ENCODE measurements around the gene TBC1D22A.
"Not testable (repeated sequence)": the region's sequence is repeated elsewhere in the genome, so short reads cannot be mapped to it uniquely, and the experiment has no call there.

TBC1D22A gene

DNA sequence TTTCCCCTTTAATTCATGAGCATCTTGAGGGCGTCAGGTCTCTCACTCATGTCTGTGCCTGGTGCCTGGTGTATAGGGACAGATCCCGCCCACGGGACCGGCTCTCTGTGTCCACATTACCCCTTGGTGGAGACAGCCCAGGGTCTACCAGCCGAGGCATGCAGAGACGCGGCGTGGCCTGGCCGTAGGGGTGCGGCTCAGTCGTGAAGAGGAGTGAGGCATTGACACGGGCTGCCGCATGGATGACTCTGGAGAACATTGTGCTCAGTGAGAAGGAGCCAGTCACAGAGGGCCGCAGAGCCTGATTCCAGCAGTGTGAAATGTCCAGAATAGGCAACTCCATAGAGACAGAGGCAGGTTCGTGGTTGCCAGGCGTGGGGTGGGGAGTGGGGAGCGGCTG lies 209.8 kb downstream of the TBC1D22A start:
- DNase-seq (ENCODE audit: low read depth in 2 of 2) = no peak

DNA sequence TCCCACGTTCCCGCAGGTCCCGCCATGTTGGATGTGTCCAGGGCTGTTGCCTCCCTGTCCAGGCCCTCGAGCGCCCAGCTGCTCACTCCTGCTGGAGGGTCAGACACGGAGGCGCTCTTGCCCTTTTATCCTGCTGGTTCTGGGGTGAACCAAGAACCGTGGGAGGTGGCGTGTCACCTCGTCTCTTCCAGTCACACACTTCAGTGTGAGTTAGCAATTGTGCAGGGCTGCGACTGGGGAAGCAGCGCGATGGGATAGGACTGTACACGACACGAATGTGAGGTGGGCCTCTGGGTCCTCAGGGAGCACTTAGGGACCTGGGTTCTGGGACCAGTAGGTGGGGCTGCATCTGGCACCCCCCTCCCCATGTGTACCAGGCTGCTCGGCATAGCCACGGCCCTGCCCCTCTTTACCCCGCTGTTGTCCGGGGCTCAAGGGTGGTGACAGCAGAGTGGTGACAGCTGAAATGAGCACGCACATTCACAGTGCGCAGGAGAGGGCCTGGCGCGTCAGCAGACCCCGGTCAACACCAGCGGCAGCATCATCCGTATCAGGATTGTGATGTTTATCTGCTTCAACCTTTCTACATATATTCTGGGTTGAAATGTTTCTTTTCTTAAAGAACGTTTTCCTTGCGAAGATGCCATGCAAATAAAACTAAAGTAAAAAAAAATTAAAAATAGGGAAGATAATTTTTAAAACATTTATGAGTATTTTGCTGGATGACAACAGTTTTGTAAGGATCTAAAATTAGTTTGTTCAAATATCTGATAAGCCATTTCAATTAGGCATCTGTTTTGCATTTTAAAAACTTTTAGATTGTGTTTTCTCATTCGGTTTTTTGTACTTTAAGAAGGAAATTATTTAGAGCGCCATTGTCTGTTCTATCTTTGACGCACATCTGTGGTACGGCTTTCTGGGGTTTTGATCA lies 210.7 kb downstream of the TBC1D22A start:
- DNase-seq (ENCODE audit: low read depth in 2 of 2) = no peak

DNA sequence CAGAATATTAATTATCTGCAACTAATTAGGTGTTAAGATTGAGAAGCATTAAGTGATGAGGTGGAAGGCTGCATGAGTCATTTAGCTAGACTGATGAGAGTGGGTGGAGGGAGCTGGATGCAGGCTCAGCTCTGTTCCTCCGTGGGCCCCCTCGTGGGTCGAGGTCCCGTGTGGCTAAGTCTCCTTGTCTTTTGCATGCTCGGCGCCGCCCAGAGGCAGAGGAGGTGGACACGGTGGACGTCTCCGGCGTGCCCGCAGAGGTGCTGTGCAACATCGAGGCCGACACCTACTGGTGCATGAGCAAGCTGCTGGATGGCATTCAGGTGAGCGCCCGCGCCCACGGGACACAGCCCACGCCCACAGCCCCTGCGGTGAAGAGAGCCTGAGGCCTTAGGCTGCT lies 211.6 kb downstream of the TBC1D22A start:
- no peak for DNase-seq (ENCODE audit: low read depth in 2 of 2)

DNA sequence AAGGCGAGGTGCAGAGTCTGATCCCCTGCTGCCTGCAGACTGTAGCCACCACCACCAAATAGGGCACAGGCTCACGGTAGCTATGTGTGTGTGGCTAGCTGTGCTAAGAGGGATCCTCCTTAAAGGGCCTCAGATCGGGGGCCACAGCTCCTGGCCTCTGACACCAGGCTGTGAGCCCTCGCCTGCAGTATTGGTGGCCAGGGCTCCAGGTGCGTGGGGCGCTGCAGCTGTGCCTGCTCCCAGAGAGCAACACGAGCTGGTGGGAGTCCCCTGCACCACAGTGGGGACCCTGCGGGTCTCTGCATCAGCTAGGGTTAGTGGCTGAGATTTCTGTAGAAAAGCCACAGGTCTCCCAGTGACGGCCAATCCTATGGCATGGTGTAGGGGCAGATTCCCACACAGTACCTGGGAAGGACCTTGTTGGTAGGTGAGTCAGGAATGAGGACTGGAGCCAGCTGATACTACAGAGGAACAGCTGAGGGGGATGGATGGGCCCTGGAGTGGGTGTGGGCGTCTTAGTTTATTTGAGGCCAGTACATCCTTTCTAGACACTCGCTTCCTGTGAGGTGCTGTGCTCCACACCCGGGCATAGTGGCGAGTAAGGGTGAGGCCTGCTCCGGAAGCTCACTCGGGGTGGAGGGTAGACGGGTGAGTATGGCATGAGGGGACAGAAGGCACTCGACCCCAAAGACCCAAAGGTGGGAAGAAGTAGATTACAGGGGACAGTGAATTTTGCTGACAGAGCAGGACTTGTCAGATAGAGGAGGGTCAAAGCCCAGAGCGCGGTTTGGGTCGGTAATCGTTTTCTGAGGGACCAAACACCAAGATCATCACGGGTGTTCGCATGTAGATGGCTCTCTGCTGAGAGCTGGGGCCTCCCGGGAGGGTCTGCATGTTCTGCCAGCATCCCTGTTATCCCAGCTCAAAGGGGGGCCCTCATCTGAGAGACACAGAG lies 212.5 kb downstream of the TBC1D22A start:
- no peak for DNase-seq (ENCODE audit: low read depth in 2 of 2)

DNA sequence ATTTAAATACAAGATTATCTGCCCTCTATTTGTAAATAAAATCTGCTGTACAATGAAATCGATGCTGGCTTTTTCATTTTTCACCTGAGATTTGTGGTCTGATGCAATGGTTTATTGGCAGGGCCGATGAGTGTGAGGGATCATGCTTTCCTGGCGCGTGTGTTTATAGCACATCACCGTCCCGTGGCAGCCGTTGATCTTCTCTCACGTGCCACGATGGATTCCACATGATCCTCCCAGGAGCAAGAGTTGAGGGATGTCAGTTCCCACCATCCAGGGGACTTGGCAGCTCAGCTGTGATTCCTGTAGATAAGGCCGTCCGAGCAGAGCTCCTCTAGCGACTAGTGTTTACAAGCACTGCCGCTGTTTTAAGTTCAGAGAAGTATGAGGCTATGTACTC lies 213.7 kb downstream of the TBC1D22A start:
- no peak for DNase-seq (ENCODE audit: low read depth in 2 of 2)

DNA sequence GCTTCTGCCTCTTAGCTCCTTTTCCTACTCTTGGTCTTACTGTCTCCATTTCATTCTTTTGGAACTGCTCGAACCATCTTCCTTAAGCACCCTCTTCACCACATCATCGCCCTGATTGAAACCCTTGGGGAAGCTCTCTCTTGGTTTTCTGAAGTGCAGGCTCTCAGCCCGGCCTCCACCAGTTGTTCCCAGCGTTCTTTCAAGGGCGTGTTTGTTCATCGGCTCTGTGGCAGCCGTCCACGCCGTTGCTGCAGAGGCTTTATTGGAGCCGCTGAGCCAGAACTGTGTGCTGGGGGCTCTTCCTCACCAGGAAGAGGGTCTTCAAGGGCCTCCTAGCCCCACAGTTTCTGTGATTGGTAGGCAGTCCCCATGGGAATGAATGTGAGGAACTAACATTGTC lies 214.1 kb downstream of the TBC1D22A start:
- DNase-seq (ENCODE audit: low read depth in 2 of 2) = no peak

DNA sequence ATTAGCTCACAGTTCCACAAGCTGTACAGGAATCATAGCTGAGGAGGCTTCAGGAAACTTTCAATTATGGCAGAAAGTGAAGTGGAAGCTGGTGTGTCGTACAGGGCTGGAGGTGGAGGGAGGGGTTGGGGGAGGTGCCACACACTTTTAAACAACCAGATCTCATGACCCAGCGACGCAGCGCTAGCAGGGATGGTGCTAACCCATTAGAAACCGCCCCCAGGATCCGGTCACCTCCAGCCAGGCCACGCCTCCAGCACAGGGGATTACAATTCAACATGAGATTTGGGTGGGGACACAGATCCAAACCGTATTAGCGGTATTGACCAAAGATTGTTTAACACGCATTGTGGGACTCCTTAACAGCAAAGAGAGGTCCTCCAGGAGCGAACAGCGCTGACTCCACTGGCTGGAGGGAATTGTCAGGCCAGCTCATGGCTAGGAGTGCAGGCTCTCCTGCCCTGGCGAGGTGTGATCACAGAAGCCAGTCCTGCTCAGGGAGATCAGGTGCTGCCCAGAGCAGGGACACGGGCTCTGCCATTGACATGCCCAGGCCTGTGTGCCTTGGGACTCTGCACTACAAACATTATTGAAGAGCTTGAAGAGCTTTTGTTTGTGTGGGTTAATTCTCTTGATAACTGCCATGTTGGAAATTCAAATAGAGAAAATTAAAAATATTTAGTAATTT lies 215.3 kb downstream of the TBC1D22A start:
- no peak for DNase-seq (ENCODE audit: low read depth in 2 of 2)

DNA sequence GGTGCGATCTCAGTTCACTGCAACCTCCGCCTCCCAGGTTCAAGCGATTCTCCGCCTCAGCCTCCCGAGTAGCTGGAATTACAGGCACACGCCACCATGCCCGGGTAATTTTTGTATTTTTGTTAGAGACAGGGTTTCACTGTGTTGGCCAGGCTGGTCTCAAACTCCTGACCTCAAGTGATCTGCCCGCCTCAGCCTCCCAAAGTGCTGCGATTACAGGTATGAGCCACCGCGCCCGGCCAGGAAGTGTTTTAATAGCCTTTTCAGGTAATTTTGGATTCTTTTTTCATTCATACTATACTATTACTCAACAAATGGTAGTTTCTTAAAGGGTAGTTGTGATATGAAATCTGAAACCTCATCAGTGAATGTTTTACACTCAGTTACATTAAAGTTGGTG lies 216.2 kb downstream of the TBC1D22A start:
- DNase-seq (ENCODE audit: low read depth in 2 of 2) = not testable (repeated sequence)

DNA sequence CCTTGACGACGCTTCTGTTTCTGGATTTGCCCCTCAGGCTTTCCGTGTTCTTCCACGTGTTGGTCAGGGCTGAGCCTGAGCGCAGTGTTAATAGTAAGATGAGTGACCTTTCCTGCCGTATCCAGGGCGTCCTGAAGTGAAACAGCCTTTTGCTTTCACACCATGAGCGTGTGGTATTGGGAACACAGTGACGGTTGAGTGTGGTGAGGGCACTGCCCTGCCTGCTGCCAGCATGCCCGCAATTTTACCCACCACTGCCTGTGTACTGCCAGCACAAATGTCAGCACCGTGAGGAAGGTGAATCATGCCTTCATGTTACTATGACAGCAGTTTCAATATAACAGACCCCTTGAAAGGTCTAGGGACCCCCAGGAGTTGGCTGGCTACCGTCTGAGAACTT lies 217.1 kb downstream of the TBC1D22A start:
- DNase-seq (ENCODE audit: low read depth in 2 of 2) = no peak

DNA sequence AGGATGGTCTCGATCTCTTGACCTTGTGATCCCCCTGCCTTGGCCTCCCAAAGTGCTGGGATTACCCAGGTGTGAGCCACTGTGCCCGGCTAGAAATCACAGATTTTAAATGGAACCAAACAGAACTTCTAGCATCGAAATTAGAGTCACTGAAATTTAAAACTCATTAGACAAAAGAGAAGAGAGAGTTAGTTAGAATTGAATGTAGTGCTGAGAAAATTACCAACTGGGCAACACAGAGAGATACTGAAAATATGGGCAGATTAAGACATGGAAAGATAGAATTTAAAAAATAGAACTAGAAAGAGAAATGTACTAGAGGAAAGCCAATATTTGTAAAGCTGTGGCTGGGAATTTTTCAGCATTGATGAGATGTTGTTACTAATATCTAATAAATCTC lies 217.9 kb downstream of the TBC1D22A start:
- no peak for DNase-seq (ENCODE audit: low read depth in 2 of 2)

DNA sequence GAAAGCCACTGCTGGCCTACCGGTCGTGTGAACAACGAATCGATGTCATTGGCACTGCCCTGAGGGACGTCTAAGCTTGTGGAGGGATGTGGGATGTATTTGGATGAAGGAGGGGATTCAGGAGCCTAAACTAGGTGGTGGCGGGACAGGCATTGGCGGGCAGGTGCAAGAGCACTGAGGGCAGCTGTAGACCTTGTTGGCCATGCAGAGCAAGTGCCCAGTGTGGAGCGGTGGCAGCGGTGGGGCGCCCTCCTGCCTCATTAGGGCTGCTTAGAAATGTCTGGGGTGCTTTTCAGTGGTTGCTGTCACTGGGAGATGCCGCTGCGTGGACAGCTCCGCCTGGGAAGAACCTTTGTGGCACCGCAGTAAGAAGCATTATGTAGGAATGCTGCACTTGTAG lies 220.2 kb downstream of the TBC1D22A start:
- no peak for DNase-seq (ENCODE audit: low read depth in 2 of 2)

DNA sequence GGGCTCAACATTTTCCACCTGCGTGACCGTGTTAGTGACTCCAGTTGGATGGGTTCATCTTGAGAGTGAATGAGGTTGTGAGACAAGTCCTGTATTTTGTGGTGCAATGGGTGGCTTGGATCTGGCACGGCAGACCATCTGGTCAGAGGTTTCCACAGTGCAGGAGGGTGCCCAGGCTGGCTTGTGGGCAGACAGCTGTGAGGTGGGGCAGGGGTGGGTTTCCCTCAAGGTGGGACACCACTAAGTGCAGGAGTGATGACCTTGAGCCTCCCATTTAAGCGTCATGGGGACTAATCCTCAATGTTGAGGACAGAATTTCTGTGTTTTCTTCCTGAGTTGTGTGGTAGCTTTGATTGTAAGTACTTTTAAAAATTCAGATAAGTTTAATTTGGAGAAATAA lies 220.6 kb downstream of the TBC1D22A start:
- no peak for DNase-seq (ENCODE audit: low read depth in 2 of 2)

DNA sequence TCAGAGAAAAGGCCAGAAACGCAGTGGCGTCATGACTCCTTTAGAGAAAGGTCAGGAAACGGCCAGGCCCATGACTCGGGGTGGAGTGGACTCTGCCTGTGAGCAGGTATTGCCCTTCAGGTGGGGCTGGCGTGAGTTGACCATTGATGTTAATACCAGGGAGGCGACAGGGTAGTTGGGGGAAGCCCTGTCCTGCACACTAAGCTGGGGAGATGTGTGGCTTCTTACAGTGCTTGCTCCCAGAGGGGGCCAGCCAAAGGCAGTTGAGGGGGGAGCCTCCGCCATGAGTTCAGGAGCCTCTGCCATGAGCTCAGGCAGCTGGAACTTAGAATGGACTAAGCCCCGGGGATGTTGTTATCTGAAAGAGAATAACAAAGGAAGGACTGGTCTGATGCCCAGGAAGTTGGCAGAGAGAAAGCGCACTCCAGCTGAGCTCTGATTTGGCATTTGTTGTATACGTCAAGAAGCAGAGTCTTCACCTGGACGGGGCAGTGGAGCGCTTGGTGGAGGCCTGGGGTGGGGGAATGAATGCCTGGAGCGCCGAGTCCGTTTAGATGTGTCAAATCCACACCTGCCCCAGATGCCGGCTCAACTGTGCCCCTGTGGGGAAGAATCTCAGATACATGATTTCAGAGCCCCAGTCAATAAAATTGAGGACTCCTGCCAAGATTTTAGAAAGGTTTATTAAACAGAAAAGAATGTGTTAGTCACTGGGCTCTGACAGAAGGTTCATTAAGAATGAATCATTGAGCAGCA lies 222.5 kb downstream of the TBC1D22A start:
- no peak for DNase-seq (ENCODE audit: low read depth in 2 of 2)

DNA sequence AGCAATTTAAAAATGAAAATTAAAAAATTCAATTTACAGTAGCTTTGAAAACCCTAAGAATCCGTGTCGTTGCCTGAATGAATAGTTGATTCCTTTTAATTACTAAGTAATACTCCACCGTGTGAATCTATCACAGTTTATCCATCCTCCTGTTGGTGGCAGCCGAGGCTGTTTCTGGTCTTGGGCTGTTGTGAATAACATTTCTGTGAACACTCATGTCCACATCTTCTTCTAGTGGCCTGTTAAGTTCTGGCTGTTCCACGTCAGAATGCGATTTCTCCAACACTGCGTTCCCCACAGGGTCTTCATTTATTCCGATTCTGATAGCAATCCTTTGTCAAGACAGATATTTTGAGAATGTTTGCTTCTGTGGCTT lies 223.0 kb downstream of the TBC1D22A start:
- no peak for DNase-seq (ENCODE audit: low read depth in 2 of 2)

DNA sequence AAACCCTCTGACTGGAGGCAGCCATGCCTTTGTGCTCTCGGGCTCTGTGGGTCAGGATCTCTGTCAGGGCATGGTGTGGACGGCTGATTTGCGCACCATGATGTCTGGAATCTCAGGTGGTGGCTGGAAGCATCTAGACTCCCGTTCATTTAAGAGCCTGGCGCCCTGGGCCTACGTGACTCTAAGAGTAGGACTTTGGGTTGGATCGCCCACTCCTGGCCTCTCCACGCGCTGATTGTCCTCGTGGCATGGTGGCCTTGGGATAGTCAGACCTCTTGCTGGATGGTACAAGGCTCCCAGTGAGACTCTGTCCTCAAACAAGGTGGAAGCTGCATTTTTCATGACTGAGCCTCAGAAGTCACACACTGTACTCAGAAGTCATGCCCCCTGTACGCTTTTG lies 224.3 kb downstream of the TBC1D22A start:
- DNase-seq (ENCODE audit: low read depth in 2 of 2) = no peak

DNA sequence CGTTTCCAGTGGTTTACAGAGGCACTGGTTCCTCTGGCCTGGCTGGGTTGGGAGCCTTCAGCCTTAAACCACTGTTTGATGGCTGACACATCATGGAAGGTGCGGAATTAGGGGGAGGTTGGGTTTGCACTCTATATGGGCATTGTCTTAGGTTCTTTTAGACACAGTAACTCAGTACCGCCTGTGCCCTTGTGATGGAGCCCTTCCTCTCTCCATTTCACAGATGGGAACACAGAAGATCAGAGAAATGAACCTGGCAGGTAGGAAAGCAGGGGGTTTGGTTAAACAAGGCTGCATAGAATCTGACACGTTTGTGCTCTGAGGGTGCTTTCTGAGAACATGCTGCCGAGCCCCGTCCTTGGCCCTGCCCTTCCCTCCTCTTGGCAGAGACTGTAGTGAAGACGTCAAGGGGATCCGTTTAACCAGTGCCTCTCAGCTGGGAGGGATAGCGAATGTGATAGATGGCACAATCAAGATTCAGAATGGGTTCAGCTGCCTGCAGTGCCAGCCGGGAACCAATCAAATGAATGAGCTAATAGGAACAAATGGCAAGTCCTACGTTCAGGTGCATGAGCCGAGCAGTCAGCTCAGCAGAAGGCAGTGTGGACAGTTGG lies 228.6 kb downstream of the TBC1D22A start:
- DNase-seq (ENCODE audit: low read depth in 2 of 2) = no peak

DNA sequence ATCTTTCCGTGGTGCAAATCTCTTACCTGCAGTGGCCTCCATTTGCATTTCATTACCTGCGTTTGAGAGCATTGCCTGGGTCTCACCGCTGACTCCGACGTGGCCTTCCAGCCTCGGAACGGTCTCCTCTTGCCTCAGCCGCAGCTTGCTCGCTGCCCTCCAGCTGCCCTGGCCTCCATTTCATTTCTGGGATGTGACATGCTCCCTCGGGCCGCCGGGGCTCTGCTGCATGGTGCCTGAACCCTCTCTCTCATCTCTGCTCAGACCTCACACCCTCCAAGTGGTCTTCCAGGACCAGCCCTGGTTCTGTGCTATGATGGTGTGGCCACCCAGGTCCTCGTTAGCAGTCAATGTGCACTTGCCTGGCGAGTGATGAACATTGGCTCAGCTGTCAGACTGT lies 229.2 kb downstream of the TBC1D22A start:
- no peak for DNase-seq (ENCODE audit: low read depth in 2 of 2)

DNA sequence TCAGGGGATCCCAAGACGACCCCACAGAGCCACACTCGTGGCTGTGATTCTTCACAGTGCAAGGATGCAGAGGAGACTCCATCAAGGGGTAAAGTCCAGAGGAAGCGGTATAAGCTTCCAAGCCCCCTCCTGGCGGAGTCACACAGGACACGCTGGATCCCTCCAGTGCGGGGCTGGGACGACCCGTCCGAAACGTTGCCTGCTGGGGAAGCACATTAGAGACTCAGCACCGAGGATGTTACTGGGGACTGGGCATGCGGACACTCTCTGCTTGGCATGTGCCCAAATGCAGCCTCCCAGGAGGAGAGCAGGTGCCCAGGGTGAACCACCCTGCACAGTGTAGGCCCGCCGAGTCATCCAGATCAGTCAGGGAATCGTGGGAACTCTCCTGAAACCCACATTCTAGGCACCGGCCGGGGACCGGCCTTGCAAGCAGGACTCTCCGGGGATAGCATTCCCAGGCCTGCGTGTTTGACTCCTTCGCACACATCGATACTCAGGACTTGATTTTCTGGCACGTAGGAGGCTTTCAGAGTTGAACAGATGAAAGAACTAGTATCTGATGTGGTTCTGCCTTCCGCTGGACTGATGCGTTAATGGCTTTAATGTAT lies 229.8 kb downstream of the TBC1D22A start:
- no peak for DNase-seq (ENCODE audit: low read depth in 2 of 2)

DNA sequence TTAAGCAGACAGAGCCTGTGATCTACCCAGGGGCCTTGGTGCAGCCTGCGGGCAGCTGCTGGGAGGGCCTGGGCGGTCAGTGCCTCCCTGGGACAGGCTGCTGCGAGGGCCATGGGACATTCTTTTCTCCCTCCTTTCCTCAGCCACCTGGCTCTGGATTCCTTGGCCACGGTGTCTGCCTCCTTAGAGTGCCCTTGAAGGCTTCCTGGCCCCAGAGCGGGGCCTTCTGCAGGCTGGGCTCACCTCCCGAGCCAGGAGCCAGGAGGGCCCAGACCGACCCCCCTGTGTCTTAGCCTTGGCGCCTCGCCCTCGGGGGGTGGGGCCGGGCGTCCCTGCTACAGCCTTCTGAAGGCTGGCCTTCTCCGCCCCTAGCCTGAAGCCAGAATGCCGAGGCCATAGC lies 231.2 kb downstream of the TBC1D22A start:
- DNase-seq (ENCODE audit: low read depth in 2 of 2) = no peak

DNA sequence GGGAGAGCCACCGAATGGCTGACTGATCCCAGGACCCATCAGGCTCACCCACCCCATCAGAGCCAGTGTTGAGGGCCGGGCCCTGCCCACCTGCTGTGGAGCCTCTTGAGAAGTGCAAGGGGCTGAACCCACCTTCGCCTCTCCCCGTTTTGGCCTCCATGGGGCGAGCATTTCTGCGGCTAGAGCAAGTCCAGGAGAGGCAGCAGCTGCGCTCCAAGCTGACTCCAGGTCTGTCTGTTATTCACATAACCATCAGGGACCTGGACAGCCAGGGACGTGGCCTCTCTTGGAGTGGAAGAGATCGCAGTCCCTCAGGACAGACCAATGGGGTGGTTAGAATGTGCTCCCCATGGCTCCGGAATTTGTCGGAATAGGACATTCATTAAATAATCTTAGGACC lies 231.8 kb downstream of the TBC1D22A start:
- DNase-seq (ENCODE audit: low read depth in 2 of 2) = no peak

DNA sequence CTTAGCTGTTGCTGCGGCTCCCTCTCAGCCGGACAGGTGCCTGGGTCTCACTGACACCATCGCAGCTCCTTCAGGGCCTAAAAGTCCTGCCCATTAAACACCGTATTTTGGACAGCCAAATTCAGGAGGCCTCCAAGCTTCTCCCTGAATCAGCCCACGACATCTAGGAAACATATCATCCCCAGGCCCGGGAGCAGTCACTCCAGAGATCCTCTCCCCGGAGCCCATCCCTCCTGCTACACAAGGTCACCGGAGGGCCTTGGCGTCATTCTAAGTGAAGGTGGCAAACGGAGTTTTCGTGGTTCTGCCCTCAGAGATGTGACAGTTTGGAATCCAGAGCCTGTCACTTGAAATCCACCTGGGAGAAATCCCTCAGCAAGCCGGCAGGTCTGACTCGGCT lies 232.5 kb downstream of the TBC1D22A start:
- DNase-seq (ENCODE audit: low read depth in 2 of 2) = no peak
